ENCODE measurements around the gene PCDHA9.

DNA sequence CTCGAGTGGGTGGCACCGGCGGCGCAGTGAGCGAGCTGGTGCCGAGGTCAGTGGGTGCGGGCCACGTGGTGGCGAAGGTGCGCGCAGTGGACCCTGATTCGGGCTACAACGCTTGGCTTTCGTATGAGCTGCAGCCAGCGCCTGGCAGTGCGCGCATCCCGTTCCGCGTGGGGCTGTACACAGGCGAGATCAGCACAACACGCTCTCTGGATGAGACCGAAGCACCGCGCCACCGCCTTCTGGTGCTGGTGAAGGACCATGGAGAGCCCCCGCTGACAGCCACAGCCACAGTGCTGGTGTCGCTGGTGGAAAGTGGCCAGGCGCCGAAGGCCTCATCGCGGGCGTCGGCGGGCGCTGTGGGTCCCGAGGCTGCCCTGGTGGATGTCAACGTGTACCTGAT lies 24.7 kb upstream of the PCDHA9 start:
- TF ChIP-seq, protein P1, sequence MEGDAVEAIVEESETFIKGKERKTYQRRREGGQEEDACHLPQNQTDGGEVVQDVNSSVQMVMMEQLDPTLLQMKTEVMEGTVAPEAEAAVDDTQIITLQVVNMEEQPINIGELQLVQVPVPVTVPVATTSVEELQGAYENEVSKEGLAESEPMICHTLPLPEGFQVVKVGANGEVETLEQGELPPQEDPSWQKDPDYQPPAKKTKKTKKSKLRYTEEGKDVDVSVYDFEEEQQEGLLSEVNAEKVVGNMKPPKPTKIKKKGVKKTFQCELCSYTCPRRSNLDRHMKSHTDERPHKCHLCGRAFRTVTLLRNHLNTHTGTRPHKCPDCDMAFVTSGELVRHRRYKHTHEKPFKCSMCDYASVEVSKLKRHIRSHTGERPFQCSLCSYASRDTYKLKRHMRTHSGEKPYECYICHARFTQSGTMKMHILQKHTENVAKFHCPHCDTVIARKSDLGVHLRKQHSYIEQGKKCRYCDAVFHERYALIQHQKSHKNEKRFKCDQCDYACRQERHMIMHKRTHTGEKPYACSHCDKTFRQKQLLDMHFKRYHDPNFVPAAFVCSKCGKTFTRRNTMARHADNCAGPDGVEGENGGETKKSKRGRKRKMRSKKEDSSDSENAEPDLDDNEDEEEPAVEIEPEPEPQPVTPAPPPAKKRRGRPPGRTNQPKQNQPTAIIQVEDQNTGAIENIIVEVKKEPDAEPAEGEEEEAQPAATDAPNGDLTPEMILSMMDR (IDR thresholded peaks at IDR 0.05; ENCODE audit: poor library complexity): no peak
- no peak for TF ChIP-seq EZH2 (IDR thresholded peaks at IDR 0.05; ENCODE audit: borderline replicate concordance)
- no peak for TF ChIP-seq EZH2phosphoT487 (IDR thresholded peaks at IDR 0.05; ENCODE audit: low read depth, severe bottlenecking, unreplicated experiment)
